Suppressor macrophage (primary cell): ENCODE results near the gene KCNQ1.

Source experiments
- DNase-seq, 4 experiments: peaks; one replicate each; pipeline ENCODE4 v3.0.0-alpha.2; 2020 to 2022

The KCNQ1 gene

GRCh38 chr11:2443881-2444820, 657 bp upstream of the KCNQ1 start, which contains the start of gene TRPM5:
TSS of gene TRPM5 (minus strand) at chr11:2444514. CDS start at chr11:2423036, 21,478 bp downstream.
- peak in 3 of 4 experiments; percentile 25 to 44 (median 28) for DNase-seq

- DNase-seq: no peak
Measured at GRCh38 chr11:2445746-2446551, 1.1 kb downstream of the KCNQ1 start.

GRCh38 chr11:2446590-2447252, 1.9 kb downstream of the KCNQ1 start:
- DNase-seq: peak; percentile 38 to 76 (median 70)

DNA sequence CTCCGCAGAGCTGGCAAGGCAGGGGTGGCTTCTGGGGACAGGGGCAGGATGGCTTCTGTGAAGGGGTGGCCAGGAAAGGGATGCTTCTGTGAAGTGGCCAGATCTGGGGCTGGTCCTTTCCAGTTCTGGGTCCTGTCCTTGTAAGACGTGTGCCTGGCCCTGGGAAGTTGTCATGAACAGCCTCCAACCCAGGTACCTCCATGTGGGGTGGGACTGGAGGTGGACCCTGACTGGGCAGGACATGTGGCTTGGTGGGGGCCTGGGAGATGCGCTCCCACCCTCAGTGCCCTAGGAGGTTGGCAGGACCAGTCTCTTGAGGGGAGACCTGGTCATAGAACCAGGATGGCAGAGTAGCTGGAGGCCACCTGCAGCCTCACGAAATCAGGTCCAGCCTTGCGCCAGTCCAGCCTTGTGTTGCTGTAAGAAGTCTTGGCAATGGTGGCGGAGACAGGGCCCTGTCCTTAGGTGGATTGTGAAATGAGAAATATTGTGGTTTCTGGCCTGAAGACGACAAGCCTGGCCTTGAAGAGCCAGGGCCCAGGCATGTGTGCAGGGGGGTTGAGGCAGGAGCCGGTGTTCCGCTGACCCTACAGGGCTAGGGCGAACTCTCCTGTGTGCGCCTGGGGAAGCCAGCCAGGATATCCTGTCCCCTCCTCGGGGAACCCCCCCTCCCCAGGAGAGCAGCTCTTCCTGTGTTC, 2.6 kb downstream of the KCNQ1 start:
- DNase-seq: peak in 2 of 4 experiments; percentile 36 to 46

- no peak for DNase-seq
Measured at GRCh38 chr11:2447951-2448650, 3.3 kb downstream of the KCNQ1 start.

DNA sequence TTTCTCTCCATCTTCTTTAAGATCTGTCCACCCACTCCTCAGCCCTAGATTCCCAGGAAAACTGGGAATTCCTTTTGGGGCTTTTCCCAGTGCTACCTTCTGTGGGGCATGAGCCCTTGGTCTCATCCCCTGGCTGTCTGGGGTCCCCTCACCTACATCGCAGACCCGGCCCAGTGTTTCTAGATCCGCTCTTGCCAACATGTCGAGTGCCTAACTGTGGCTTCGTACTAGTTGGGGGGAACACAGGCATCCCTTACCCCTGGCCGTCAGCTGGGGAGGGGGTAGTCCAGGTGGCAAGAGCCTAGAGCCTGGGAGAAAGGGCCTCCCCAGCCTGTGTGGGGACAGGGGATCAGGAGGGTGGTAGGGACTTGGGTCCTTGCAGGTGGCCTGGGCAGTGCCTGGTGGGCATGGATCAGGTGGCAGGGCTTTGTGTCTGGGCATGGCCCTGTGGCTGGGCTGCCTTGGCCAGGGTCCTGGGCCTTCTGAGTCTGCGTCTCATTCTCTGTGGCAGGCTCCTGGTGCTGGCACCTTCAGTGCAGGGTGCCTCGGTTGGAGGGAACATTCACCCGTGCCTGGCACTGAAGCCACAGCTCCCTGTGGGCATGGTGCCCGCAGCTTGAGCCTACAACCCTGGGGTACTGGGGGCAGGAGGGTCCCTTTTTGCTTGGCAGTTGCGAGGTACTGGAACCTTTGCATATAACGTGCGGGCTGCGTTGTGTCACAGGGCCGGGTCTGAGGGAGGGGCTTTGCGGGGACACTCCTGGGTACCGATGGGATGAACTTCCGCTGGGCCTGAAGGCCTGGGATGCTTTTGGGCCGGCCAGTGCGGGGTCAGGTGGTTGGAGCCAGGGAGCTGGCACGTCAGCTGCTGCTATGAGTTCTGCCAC, 4.1 kb downstream of the KCNQ1 start:
- DNase-seq: no peak

- no peak for DNase-seq
Measured at GRCh38 chr11:2449548-2450320, 4.9 kb downstream of the KCNQ1 start.

- DNase-seq: no peak
Measured at GRCh38 chr11:2450321-2451041, 5.7 kb downstream of the KCNQ1 start.

- DNase-seq: no peak
Measured at GRCh38 chr11:2451336-2451735, 6.5 kb downstream of the KCNQ1 start.

DNA sequence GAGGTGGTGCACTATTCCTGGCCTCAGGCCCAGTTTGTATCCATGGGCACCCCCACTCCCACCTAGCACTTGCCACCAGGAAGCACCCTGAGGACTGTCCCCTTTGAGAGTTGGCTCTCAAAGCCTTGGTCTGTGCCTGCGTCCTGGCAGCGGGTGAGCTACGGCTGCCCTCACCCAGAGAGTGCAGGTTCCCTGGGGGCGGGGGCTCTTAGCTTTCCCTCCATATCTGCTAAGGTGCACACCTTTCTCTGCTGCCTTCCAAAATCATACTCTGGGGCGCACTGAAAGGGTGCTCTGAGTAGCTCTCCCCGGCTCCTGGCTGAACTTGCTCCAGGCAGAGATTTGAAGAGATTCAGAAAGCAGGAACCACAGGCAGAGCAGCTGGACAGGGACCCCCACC, 7.1 kb downstream of the KCNQ1 start:
- DNase-seq: no peak

DNA sequence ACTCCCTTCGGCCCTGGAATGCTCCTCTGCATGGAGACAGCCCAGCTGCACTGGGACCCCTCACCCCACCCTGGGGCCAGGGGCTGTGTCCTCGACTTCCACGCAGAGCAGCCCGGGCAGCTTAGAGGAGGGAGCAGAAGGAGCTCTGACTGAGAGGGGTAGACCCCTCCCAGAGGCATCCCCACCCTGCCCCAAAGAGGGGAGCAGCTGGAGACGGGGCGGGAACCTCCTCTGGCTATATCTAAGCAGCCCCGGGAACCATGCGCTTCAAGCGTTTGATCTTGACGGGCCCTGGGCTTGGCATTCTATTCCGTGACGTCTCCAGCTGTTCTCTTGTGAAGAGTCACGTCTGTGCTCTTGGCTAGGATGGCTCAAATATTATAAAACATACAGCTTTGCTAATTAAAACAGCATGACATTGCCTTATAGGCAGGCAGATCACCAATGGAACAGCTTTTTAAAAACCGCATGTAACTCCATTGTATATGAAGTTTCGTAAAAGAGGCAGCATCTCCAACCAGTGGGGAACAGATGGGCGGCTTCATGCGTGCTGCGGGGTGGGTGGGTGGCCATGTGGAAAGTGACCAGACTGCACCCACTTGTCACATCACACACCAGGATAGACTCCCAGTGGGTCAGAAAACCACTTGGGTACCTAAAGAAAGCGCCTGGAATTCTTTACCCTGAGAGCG, 7.7 kb downstream of the KCNQ1 start:
- DNase-seq: no peak

- no peak for DNase-seq
Measured at GRCh38 chr11:2453436-2453835, 8.6 kb downstream of the KCNQ1 start.

- no peak for DNase-seq
Measured at GRCh38 chr11:2458321-2458720, 13.5 kb downstream of the KCNQ1 start.

- peak; percentile 33 to 58 (median 42) for DNase-seq
Measured at GRCh38 chr11:2459016-2459725, 14.4 kb downstream of the KCNQ1 start.

DNA sequence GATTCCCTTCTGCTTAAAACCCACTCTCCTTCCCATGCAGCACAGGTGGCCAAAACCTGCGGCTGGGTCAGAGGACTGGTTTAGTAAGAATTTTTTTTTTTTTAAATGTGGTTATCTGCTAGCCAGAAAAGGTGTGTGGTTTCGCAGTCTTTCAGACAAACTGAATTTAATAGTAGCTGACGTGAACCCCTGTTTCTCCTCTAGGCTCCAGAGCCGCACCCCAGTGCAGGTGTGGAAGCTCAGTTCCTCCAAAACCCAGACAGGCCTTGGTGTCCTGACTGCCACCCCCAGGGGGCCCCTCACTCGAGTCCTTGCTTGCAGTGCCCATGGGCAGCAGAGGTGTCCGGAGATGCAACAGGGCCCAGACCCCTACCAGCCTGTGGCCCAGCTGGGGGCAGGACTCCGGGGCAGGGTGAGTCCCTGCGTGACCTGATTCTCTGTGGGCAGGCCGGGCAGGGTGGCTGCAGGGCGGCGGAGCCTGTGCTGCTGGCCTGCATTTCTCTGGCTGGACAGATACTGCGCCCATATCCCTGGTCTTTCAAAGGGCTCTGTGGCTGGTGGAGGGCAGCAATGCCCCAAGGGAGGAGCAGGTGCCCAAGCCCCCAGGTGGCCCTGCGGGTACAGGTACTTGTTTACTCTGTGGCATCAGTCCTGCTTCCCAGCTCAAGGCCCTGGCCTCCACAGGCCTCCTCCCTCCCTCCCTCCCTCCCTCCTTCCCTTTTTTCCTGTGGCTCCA, 15.2 kb downstream of the KCNQ1 start:
- DNase-seq: no peak

DNA sequence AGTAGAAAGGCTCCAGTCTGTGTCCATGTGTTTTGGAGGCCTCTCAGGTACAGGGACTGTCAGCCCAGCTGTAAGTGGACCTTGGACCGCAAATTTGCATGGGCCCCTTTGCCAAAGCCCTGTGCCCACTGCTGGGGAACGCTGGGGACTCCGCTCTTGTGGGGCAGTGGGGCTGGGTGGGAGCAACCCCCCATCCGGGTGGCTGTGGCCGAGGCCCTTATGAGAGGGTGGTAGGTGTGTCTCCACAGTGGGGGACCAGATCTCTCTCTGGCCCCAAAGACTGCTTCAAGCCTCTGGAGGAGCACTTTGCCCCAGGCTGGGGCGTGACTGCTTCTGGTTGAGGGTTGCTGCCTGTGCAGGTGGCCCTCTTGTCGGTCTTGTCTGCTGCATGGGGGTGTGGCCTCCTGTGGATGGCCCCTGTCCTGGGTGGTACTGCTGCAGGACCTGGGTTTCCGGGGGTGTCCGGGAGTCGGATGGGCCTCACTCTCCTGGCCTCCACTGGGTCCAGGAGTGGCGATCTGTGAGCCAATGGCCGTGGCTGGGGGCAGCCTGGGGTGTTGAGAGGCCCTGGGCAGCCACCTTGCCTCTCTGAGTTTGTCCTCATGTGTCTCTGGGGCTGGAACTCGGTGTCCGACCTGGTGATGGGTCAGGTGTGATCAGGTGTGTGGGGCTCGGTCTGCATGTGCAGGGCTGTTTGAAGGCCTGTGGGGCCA, 15.9 kb downstream of the KCNQ1 start:
- DNase-seq: no peak
